ENCODE measurements around the gene STS. TPM values are rescaled to one million over a fixed set of nuclear protein-coding genes. Genes with fewer than 3 reads are reported as not detected.

STS gene
- total and polyA plus RNA-seq, 2 donors (not counting 3 experiments of a cell fraction or from before 2014, with no cell fraction given): 2.1 to 4.9 TPM

- Histone ChIP-seq H3K27ac (ENCODE audit: insufficient read depth, low read depth, low read length) (no peak overlapping the region), H3K9ac (replicated peaks; ENCODE audit: extremely low read depth, insufficient read depth, low read length) (no peak overlapping the region), H2AFZ (ENCODE audit: low read depth, low read length) (no peak overlapping the region), H3K27me3 (ENCODE audit: control insufficient read depth in 2 of 2, insufficient read depth in 2 of 2, low read length in 2 of 2) (no peaks in the 10 kb centered on the region), H3K9me1 (replicated peaks; ENCODE audit: control insufficient read depth, extremely low read depth, insufficient read depth, low read length) (no peaks in the 10 kb centered on the region), H3K4me2 (ENCODE audit: insufficient read depth, low read length) (no peak overlapping the region), H3K36me3 (ENCODE audit: control insufficient read depth in 2 of 2, extremely low read depth in 1 of 2, insufficient read depth in 2 of 2, low read length in 2 of 2) (no peaks in the 10 kb centered on the region), H3K9me3 (replicated peaks; ENCODE audit: control insufficient read depth, insufficient read depth, low read length) (no peaks in the 10 kb centered on the region), H3K79me2 (ENCODE audit: control insufficient read depth, insufficient read depth, low read length) (peaks cover 13% of the 10 kb centered on the region), H3K4me1 (ENCODE audit: control insufficient read depth, extremely low read depth, insufficient read depth, low read length) (peaks cover 28% of the 10 kb centered on the region), H3K4me3 (replicated peaks in 1 of 3; ENCODE audit: insufficient read depth in 1 of 3, low read depth in 1 of 3, low read length in 3 of 3) (no peak overlapping the region), H4K20me1 (replicated peaks; ENCODE audit: control insufficient read depth, extremely low read depth, insufficient read depth, low read length) (no peaks in the 10 kb centered on the region)
- BruUV-seq (replicated peaks): no TSS peak
- ChIA-PET POLR2A (no interaction called here), CTCF (no interaction called here)
- no peak for TF ChIP-seq CTCF (IDR thresholded peaks at IDR 0.05; ENCODE audit: extremely low read depth in 1 of 2, insufficient read depth in 1 of 2, low read depth in 1 of 2, low read length in 2 of 2)
- TF ChIP-seq JUN (IDR thresholded peaks at IDR 0.05; ENCODE audit: borderline replicate concordance, insufficient read depth, insufficient read length, low read depth): no peak
- TF ChIP-seq FOS (IDR thresholded peaks at IDR 0.05; ENCODE audit: borderline replicate concordance, insufficient read depth, low read length): no peak
- TF ChIP-seq POLR2A (IDR thresholded peaks at IDR 0.05; ENCODE audit: low read depth, low read length): no peak
- no peak for TF ChIP-seq POLR2AphosphoS5 (IDR thresholded peaks at IDR 0.05; ENCODE audit: insufficient read depth, low read depth, low read length)
- no peak for TF ChIP-seq MAX (IDR thresholded peaks at IDR 0.05; ENCODE audit: insufficient read depth, insufficient read length)
- no peak for TF ChIP-seq EZH2 (IDR thresholded peaks at IDR 0.05; ENCODE audit: borderline replicate concordance, low read depth, low read length, severe bottlenecking)
- TF ChIP-seq MYC (IDR thresholded peaks at IDR 0.05; ENCODE audit: low read depth, low read length): no peak
- no peak for TF ChIP-seq GATA2 (IDR thresholded peaks at IDR 0.05; ENCODE audit: insufficient read depth, insufficient read length, low read depth, low read length)
- dilution Hi-C loops (cut with MboI; ENCODE audit: extremely low pct_ligation_motif_present, low sequenced_read_pairs): no loop called here
- FAIRE-seq (no peak), DNase-seq (ENCODE audit: low read depth, low spot score) (no peak)
- intact Hi-C loops (cut with micrococcal nuclease): no loop called here
These were observed 36.0 kb upstream of the STS start for GRCh38 chrX:7111518-7111917.
